GM19467 (cell line): ENCODE data around the gene PAM16.

ENCODE experiments used
- ATAC-seq: cut with Tn5 transposase; IDR thresholded peaks from one replicate; pipeline ENCODE4 v1.9.1; 2021; ENCODE audit warnings: mild to moderate bottlenecking, moderate library complexity; ENCODE audit not compliant: unreplicated experiment

PAM16 gene

DNA sequence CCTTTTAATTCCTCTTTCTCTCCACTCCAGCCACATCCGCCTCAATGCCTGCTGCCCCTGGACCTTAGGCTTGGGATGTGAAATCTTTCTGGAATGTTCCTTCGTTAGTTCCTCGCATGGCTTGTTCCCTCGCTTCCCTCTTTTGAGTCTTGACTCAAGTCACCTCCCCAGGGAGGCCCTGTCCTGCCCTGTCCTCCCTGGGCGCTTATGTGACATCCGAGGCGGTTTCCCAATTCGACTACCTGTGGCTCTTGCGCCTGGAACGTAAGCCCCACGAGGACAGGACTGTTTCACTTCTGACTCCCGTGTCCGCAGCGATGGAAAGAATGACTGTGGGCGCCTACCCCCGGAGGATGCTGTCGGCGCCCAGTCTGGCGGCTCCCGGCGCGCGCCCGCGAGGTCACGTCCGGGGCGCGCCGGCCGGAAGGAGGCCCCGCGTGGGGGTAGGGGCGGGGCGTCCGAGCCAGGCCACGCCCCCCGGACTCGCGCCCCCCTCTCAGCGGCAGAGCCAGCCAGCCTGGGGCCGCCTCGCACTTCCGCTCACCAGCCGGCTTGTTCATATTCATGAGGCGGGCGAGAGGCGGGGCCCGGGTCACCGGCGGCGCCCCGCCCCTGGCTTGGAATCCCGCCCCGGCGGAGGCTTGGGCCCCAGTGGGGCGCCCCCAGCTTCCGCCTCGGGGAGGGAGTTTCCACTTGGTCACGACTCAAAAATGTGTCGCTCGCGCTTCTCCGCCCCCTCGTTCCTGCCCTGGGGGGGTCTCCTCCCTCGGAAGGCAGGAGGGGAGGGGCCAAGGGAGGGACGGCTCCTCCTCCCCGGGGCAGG lies 43.7 kb downstream of the PAM16 start:
- ATAC-seq = peak; percentile 81

DNA sequence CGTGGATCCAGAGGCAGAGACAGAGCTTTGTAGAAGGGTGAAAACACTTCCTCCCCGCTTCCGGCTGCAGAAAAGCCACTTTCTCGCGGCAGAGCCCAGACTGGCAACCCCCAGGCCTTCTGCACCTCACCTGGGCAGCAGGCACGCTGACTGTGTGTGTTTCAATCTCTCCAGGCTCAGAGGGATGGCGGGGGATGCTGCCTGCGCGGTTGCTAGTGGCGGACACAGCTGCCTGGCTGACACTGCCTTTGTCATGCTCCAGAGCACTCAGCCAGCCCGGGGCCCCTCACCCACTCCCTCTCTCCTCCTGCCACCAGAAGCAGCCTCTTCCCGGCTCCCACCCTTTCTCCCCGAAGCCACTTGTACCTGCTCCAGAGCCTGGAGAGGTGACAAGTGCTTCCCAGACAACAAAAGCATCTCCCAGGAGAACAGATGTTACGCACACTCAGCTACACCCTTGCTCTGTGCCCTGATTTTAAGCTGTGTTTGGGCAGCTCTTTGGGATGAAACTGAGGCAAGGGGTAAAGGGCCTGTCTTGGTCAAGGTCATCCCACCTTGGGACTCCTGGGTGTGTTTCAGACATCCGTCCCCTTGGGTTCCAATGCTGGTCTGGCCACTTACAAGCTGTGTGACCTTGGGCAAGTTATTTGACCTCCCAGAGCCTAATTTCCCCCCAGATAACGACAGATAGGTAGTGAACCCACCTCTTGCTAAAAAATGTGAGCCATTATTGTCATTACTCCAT lies 44.5 kb downstream of the PAM16 start:
- ATAC-seq = no peak

DNA sequence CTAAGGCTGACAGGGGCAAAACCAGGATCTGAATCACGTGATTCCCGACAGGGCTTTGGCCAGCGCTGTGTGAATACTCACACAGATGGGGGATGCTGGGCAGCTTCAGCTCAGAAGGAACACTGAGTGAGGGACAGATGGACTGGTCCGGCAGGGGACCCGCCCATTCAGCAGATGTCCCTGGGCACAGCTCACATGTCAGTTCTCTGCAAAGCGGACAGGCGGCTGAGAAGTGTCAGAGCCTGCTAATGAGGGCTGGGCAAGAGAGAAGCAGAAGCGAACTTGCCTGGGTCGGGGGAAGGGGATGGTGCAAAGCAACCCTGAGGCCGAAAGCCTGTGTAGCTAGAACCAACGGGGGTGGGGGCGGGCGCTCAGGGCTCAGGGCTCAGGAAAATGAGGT lies 47.1 kb downstream of the PAM16 start:
- ATAC-seq = no peak

DNA sequence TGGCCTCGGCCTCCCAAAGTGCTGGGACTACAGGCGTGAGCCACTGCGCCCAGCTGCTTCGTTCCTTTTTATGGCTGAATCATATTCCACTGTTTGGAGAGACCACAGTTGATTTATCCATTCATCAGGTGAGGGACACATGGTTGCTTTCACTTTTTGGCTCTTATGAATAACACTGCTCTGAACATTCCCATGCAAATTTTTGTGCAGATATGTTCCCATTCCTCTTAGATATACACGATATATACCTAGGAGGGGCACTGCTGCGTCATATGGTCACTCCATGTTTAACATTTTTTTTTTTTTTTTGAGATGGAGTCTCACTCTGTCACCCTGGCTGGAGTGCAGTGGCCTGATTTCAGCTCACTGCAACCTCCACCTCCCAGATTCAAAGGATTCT lies 49.2 kb downstream of the PAM16 start:
- ATAC-seq = no peak

DNA sequence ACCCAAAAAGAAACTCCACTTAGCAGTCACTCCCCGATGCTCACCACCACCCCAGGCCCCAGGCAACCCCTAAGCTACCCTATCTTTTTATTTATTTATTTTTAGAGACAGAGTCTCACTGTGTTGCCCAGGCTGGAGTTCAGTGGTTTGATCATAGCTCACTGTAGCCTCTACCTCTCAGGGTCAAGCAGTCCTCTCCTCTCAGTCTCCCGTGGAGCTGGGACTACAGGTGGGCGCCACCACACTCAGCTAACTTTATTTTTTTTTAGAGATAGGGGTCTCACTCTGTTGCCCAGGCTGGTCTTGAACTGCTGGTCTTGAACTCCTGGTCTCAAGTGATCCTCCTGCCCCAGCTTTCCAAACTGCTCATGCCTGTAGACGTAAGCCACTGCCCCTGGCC lies 49.9 kb downstream of the PAM16 start:
- ATAC-seq = no peak

DNA sequence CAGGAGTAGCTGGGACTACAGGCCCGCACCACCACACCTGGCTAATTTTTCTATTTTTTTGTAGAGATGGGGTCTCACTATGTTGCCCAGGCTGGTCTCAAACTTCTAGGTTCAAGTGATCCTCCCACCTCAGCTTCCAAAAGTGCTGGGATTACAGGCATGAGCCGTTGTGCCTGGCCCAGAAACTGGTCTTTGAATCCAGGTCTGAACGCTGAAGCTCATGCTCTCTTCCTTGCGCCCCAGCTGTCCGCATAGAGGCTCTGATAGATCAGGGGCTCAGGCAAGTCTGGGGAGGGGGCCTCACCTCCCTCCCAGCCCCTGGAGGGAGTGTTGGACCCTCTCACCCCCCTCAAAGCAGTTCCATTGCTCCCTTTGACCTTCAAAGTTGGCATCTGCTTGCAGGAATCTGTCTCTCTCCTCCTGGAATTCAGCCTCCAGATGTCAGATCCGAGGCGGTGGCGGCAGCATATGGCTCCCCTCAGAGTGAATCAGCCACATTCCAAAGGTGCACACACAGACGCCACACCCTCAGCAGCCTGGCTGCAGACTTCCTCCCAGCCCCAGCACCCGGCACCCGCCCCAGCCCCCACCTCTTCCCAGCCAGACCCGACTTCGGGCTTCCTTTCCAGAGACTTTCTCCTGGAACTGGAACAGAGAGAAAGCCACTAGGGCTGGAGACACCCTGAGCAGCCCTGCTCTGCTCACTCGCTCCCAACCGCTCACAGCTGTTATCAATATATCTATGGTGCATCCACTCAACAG lies 52.2 kb downstream of the PAM16 start:
- ATAC-seq = no peak

DNA sequence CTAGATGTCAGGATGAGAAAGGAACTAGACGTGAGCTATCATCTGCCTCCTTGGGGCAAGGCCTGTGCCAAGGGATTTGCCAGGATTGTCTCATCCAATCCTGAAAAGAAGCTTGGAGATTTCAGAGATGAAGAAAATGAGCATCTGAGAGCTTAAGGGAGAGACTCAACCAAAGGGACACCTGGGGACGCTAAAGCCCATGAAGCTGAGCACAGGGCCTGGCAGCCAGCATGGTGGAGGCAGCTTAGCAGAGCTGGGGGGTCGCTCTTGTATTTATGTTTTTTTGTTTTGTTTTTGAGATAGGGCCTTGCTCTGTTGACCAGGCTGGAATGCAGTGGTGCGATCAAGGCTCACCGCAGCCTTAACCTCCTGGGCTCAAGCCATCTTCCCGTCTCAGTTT lies 53.6 kb downstream of the PAM16 start:
- no peak for ATAC-seq

DNA sequence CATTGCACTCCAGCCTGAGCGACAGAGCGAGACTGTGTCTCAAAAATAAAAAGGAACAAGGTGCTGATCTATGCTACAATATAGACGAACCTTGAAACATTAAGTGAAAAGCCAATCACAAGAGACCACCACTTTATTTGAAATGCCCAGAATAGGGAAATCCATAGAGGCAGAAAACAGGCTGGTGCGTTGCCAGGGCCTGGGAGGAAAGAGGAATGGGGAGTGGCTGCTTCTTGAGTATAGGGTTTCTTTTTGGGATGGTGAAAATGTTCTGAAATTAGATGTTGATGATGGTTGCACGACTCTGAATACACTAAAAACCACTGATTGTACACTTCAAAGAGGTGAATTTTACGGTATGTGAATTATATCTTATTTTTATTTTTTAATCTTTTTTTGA lies 55.5 kb downstream of the PAM16 start:
- no peak for ATAC-seq

DNA sequence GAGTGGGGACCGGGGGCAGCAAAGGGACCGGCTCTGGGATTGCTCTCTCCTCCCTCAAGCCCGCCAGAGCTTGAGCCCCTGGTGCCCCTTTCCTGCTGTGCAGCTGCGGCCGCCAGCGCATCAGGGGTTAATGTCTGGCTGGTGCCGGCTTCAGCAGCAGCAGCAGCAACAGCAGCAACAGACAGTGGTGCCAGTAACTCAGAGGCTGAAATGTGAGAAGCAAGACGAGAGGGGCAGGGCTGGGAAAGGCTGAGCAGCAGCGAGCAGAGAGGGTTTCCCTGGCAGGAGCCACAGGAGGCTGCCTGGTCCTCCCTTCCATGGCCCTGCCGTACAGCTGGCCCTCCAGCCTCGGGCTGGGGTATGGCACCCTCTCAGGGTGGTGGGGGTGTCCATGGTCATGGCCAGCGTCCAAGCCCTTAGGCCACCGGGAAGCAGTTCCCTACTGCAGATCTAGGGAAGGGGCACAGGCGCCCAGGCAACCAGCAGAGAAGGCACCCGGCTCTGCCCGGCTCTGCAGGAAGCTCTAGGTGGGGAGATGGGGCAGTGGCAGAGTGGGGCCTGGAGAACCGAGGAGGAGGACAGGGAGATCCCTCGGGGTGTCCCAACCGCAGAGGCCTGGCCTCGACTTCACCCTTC lies 57.2 kb downstream of the PAM16 start:
- no peak for ATAC-seq

DNA sequence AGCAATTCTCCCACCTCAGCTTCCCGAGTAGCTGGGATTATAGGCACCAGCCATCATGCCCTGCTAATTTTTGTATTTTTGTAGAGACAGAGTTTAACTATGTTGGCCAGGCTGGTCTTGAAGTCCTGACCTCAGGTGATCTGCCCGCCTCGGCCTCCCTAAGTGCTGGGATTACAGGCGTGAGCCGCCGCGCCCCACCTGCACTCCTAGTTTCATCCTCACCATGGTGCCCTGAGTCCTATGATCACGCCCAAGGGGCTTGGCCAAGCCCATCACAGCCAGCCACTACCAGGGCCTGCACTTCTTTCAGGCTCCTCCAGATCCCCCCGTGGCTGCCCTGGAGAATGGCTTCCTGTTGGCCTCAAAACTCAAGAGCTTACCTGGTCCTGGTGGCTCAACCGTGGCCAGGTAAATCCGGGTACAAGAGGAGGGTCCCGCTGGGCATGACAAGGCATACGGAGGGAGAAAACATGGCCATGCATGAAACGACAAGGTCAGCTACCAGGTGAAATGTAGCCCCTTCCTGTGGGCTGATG lies 57.9 kb downstream of the PAM16 start:
- ATAC-seq = no peak

DNA sequence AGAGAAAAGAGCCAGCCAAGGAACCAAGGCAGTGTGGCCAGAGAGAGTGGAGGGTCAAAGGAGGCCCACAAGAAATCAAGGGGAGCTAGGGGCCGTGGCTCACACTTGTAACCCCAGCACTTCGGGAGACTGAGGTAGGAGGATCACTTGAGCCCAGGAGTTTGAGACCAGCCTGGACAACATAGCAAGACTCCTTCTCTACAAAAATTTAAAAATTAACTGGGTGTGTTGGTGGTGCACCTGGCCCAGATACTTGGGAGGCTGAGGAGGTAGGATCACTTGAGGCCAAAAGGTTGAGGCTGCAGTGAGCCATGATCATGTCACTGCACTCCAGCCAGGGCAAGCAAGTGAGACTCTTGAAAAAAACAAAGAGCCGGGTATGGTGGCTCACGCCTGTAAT lies 59.4 kb downstream of the PAM16 start:
- no peak for ATAC-seq
